ENCODE data around the gene DDX42. TPM values are rescaled to one million over a fixed set of nuclear protein-coding genes. Genes with fewer than 3 reads are reported as not detected.

Gene DDX42
- total and polyA plus RNA-seq, 12 donors, result 27.7 to 69.9 (median 61.8) TPM

GRCh38 chr17:63838631-63839171 is 64.7 kb downstream of the DDX42 start:
- H3K4me3 ChIP-seq, result peak overlapping the region in 2 of 10 donors; percentile 24
- H3K27me3 ChIP-seq, result no peaks in the 10 kb centered on the region
- ATAC-seq (peak; percentile 24 to 73 (median 50)), DNase-seq (peak; percentile 85 to 90)
- TF ChIP-seq CTCF (IDR thresholded peaks at IDR 0.05), result no peak
- intact Hi-C loops (cut with DNase I), result loop anchor here in 1 of 10 donors (10.0 kb wide), 1 partner anchor 144 kb away; no protein-coding TSS in a partner anchor
- H3K4me1 ChIP-seq, result peaks cover 33 to 64% (median 49%) of the 10 kb centered on the region in 9 donors
- no peaks in the 10 kb centered on the region for H3K9me3 ChIP-seq
- peaks cover 0 to 42% (median 16%) of the 10 kb centered on the region in 9 donors for H3K36me3 ChIP-seq
- 37 to 41% methylated on average over 7 of the region's 7 CpGs for WGBS, 2 donors
- H3K27ac ChIP-seq, result peak overlapping the region; percentile 74 to 98 (median 88)

- peak in 1 of 2 donors; percentile 39 for DNase-seq
- WGBS, 2 donors, result 50 to 58% methylated on average over 4 of the region's 4 CpGs
- intact Hi-C loops (cut with DNase I), result loop anchor here in 1 of 10 donors (5.0 kb wide), 1 partner anchor 68 kb away; the partner anchor contains the start of genes CCDC47 and DDX42
- H3K27ac ChIP-seq, result peak overlapping the region; percentile 87 to 98 (median 94)
- no peaks in the 10 kb centered on the region for H3K9me3 ChIP-seq
- peak overlapping the region; percentile 7 to 95 (median 90) for H3K4me3 ChIP-seq
- ATAC-seq, result no peak
- peaks cover 0 to 21% (median 0%) of the 10 kb centered on the region in 9 donors for H3K36me3 ChIP-seq
- no peak for TF ChIP-seq CTCF (IDR thresholded peaks at IDR 0.05)
- peaks cover 33 to 59% (median 52%) of the 10 kb centered on the region in 9 donors for H3K4me1 ChIP-seq
- H3K27me3 ChIP-seq, result no peaks in the 10 kb centered on the region
These were observed 66.8 kb downstream of the DDX42 start for GRCh38 chr17:63840591-63841349.

- intact Hi-C loops (cut with DNase I), result loop anchor here in 4 of 10 donors (1.0 to 5.0 kb wide), 2 partner anchors 14 to 69 kb away; partner anchors contain the start of genes FTSJ3 (in 3 of the 4), PSMC5 (in 3 of the 4), CCDC47 (in 1 of the 4) and DDX42 (in 1 of the 4)
- WGBS, 2 donors, result 3% methylated on average over 26 of the region's 26 CpGs
- ATAC-seq (peak; percentile 6 to 20 (median 14)), DNase-seq (peak; percentile 59 to 72)
- peak overlapping the region; percentile 73 to 95 (median 90) for H3K4me3 ChIP-seq
- TF ChIP-seq CTCF (IDR thresholded peaks at IDR 0.05), result no peak
- H3K27ac ChIP-seq, result peak overlapping the region; percentile 87 to 98 (median 94)
- no peaks in the 10 kb centered on the region for H3K27me3 ChIP-seq
- no peaks in the 10 kb centered on the region for H3K9me3 ChIP-seq
- H3K36me3 ChIP-seq, result peaks cover 0 to 13% (median 0%) of the 10 kb centered on the region in 9 donors
- peaks cover 33 to 59% (median 52%) of the 10 kb centered on the region in 9 donors for H3K4me1 ChIP-seq
These were observed 67.6 kb downstream of the DDX42 start for GRCh38 chr17:63841350-63842172.

Measured in heart right ventricle (tissue), 16 donors.